ENCODE measurements around the gene ARL11.

DNA sequence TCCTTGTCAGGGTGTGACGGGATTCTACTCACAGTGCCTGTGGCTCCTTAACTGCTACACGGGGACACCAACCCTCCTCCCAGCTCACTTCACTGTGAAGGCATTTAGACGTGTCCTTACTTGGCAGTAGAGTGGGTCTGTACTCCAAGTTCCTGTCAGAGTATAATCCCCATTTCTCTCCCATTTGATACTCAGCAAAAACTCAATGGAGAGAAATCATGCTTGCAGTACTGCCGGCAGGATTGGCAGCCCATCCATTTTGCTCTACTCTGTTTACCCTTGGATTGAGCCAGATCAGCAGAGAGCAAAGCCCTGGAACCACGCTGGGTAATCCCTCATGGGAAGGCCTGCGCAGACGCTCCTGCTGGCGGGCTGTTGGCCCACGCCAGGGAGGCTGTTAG lies 28.9 kb downstream of the ARL11 start:
- TF ChIP-seq, protein P1, sequence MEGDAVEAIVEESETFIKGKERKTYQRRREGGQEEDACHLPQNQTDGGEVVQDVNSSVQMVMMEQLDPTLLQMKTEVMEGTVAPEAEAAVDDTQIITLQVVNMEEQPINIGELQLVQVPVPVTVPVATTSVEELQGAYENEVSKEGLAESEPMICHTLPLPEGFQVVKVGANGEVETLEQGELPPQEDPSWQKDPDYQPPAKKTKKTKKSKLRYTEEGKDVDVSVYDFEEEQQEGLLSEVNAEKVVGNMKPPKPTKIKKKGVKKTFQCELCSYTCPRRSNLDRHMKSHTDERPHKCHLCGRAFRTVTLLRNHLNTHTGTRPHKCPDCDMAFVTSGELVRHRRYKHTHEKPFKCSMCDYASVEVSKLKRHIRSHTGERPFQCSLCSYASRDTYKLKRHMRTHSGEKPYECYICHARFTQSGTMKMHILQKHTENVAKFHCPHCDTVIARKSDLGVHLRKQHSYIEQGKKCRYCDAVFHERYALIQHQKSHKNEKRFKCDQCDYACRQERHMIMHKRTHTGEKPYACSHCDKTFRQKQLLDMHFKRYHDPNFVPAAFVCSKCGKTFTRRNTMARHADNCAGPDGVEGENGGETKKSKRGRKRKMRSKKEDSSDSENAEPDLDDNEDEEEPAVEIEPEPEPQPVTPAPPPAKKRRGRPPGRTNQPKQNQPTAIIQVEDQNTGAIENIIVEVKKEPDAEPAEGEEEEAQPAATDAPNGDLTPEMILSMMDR (IDR thresholded peaks at IDR 0.05), result no peak
- no peak for TF ChIP-seq CREB1 (CRISPR knock-in tag; IDR thresholded peaks at IDR 0.05)
- TF ChIP-seq NR1H2 (CRISPR knock-in tag; IDR thresholded peaks at IDR 0.05), result no peak
- TF ChIP-seq OVOL2 (CRISPR knock-in tag; IDR thresholded peaks at IDR 0.05; ENCODE audit: borderline replicate concordance), result no peak
- TF ChIP-seq, protein P2, sequence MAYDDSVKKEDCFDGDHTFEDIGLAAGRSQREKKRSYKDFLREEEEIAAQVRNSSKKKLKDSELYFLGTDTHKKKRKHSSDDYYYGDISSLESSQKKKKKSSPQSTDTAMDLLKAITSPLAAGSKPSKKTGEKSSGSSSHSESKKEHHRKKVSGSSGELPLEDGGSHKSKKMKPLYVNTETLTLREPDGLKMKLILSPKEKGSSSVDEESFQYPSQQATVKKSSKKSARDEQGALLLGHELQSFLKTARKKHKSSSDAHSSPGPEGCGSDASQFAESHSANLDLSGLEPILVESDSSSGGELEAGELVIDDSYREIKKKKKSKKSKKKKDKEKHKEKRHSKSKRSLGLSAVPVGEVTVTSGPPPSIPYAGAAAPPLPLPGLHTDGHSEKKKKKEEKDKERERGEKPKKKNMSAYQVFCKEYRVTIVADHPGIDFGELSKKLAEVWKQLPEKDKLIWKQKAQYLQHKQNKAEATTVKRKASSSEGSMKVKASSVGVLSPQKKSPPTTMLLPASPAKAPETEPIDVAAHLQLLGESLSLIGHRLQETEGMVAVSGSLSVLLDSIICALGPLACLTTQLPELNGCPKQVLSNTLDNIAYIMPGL (CRISPR knock-in tag; IDR thresholded peaks at IDR 0.05), result no peak
- TF ChIP-seq, protein P3, sequence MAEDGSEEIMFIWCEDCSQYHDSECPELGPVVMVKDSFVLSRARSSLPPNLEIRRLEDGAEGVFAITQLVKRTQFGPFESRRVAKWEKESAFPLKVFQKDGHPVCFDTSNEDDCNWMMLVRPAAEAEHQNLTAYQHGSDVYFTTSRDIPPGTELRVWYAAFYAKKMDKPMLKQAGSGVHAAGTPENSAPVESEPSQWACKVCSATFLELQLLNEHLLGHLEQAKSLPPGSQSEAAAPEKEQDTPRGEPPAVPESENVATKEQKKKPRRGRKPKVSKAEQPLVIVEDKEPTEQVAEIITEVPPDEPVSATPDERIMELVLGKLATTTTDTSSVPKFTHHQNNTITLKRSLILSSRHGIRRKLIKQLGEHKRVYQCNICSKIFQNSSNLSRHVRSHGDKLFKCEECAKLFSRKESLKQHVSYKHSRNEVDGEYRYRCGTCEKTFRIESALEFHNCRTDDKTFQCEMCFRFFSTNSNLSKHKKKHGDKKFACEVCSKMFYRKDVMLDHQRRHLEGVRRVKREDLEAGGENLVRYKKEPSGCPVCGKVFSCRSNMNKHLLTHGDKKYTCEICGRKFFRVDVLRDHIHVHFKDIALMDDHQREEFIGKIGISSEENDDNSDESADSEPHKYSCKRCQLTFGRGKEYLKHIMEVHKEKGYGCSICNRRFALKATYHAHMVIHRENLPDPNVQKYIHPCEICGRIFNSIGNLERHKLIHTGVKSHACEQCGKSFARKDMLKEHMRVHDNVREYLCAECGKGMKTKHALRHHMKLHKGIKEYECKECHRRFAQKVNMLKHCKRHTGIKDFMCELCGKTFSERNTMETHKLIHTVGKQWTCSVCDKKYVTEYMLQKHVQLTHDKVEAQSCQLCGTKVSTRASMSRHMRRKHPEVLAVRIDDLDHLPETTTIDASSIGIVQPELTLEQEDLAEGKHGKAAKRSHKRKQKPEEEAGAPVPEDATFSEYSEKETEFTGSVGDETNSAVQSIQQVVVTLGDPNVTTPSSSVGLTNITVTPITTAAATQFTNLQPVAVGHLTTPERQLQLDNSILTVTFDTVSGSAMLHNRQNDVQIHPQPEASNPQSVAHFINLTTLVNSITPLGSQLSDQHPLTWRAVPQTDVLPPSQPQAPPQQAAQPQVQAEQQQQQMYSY (CRISPR knock-in tag; IDR thresholded peaks at IDR 0.05), result no peak
- TF ChIP-seq ZNF416 (CRISPR knock-in tag; IDR thresholded peaks at IDR 0.05), result no peak
- TF ChIP-seq FOXP1 (CRISPR knock-in tag; IDR thresholded peaks at IDR 0.05; ENCODE audit: borderline replicate concordance), result no peak
- no peak for TF ChIP-seq MAX (CRISPR knock-in tag; IDR thresholded peaks at IDR 0.05)
- TF ChIP-seq ESRRA (CRISPR knock-in tag; IDR thresholded peaks at IDR 0.05; ENCODE audit: borderline replicate concordance), result no peak
- TF ChIP-seq ZNF138 (CRISPR knock-in tag; conservative IDR thresholded peaks at IDR 0.05), result no peak
- no peak for TF ChIP-seq NFE2L1 (CRISPR knock-in tag; IDR thresholded peaks at IDR 0.05)
- TF ChIP-seq ATF2 (CRISPR knock-in tag; IDR thresholded peaks at IDR 0.05; ENCODE audit: borderline replicate concordance, low read depth), result no peak

All from WTC11 (cell line).